Keratinocyte (primary cell): ENCODE results near the gene AKTIP.

ENCODE experiments used
- EZH2 ChIP-seq: IDR thresholded peaks from one replicate; pipeline ENCODE4 v1.6.1; 2012; ENCODE audit warnings: inconsistent platforms, mild to moderate bottlenecking, low read length, moderate library complexity
- TF ChIP-seq, protein P1 (sequence below), 3 experiments: IDR thresholded peaks in 1 of 3; conservative IDR thresholded peaks in 1 of 3; optimal IDR thresholded peaks in 1 of 3; 2 replicates in 2 of 3; 3 replicates in 1 of 3; pipeline versions ENCODE3 to v1.5.1; 2011; ENCODE audit warnings: low read length in 3 of 3, mild to moderate bottlenecking in 3 of 3, moderate library complexity in 2 of 3, control low read depth in 1 of 3, inconsistent platforms in 1 of 3; ENCODE audit not compliant: insufficient read depth in 2 of 3; ENCODE audit errors: extremely low read depth in 1 of 3

DNA sequence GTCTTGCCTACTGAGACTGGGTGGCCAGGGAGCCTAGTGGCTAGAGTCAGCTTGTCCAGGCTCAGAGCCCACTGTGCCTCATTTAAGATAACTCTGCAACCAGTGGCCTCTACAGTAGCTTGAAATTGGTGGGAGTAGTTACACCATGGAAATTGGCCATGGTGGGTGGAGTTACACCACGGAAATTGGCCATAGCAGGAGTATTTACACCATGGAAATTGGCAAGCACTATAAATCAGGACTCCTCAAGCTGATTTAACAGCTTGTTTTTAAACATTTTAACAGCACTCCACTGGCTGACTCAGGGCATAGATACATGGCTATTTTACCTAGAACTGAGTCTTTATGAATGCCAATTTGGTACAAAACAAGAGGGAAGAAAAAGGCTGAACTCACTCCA lies 27.7 kb upstream of the AKTIP start:
- TF ChIP-seq, protein P1, sequence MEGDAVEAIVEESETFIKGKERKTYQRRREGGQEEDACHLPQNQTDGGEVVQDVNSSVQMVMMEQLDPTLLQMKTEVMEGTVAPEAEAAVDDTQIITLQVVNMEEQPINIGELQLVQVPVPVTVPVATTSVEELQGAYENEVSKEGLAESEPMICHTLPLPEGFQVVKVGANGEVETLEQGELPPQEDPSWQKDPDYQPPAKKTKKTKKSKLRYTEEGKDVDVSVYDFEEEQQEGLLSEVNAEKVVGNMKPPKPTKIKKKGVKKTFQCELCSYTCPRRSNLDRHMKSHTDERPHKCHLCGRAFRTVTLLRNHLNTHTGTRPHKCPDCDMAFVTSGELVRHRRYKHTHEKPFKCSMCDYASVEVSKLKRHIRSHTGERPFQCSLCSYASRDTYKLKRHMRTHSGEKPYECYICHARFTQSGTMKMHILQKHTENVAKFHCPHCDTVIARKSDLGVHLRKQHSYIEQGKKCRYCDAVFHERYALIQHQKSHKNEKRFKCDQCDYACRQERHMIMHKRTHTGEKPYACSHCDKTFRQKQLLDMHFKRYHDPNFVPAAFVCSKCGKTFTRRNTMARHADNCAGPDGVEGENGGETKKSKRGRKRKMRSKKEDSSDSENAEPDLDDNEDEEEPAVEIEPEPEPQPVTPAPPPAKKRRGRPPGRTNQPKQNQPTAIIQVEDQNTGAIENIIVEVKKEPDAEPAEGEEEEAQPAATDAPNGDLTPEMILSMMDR (optimal IDR thresholded peaks at IDR 0.05 in 1 of 3, IDR thresholded peaks at IDR 0.05 in 1 of 3, conservative IDR thresholded peaks at IDR 0.05 in 1 of 3; ENCODE audit: extremely low read depth in 1 of 3, insufficient read depth in 2 of 3, low read length in 3 of 3): no peak
- TF ChIP-seq EZH2: no peak
